Skeletal muscle satellite cell (primary cell): ENCODE data around the gene RFT1.

Source experiments
- H3K27me3 ChIP-seq: 2 replicates; pipeline ENCODE4 v1.7.0; 2013; ENCODE audit warnings: low read length; ENCODE audit not compliant: control insufficient read depth, insufficient read depth
- H3K36me3 ChIP-seq: 2 replicates; pipeline ENCODE4 v1.7.0; 2013; ENCODE audit warnings: mild to moderate bottlenecking, control low read depth, low read length; ENCODE audit not compliant: insufficient read depth
- H3K4me1 ChIP-seq: 2 replicates; pipeline ENCODE4 v1.7.0; 2013; ENCODE audit warnings: low read length; ENCODE audit not compliant: control insufficient read depth, insufficient read depth
- H3K4me2 ChIP-seq: 2 replicates; pipeline ENCODE4 v1.7.0; 2013; ENCODE audit warnings: mild to moderate bottlenecking, low read length
- H3K4me3 ChIP-seq: 2 replicates; pipeline ENCODE4 v1.7.0; 2013; ENCODE audit warnings: low read length
- H3K9ac ChIP-seq: 2 replicates; pipeline ENCODE4 v1.7.0; 2013; ENCODE audit warnings: mild to moderate bottlenecking, low read depth, low read length, moderate library complexity
- H3K9me3 ChIP-seq: replicated peaks from 2 replicates; pipeline ENCODE4 v1.7.0; 2013; ENCODE audit warnings: mild to moderate bottlenecking, control low read depth, low read length

Gene RFT1

GRCh38 chr3:53146319-53146891 is 16.2 kb upstream of the RFT1 start:
- Histone ChIP-seq H3K4me3 (no peak overlapping the region), H3K4me2 (no peak overlapping the region), H3K4me1 (peaks cover 13% of the 10 kb centered on the region), H3K9me3 (no peaks in the 10 kb centered on the region), H3K9ac (no peak overlapping the region), H3K36me3 (no peaks in the 10 kb centered on the region), H3K27me3 (no peaks in the 10 kb centered on the region)

- Histone ChIP-seq H3K36me3 (no peaks in the 10 kb centered on the region), H3K4me1 (peaks cover 17% of the 10 kb centered on the region), H3K9me3 (no peaks in the 10 kb centered on the region), H3K27me3 (no peaks in the 10 kb centered on the region), H3K4me3 (no peak overlapping the region), H3K4me2 (no peak overlapping the region), H3K9ac (no peak overlapping the region)
Measured at GRCh38 chr3:53145713-53146080, 15.5 kb upstream of the RFT1 start.

- Histone ChIP-seq H3K4me3 (no peak overlapping the region), H3K4me1 (peaks cover 15% of the 10 kb centered on the region), H3K9me3 (no peaks in the 10 kb centered on the region), H3K4me2 (no peak overlapping the region), H3K9ac (no peak overlapping the region), H3K36me3 (no peaks in the 10 kb centered on the region), H3K27me3 (no peaks in the 10 kb centered on the region)
Measured at GRCh38 chr3:53144862-53145712, 14.9 kb upstream of the RFT1 start.

- H3K4me3 ChIP-seq: no peak overlapping the region
- H3K4me1 ChIP-seq: peaks cover 11% of the 10 kb centered on the region
- no peak overlapping the region for H3K4me2 ChIP-seq
- H3K9ac ChIP-seq: no peak overlapping the region
- H3K9me3 ChIP-seq: no peaks in the 10 kb centered on the region
- H3K36me3 ChIP-seq: no peaks in the 10 kb centered on the region
- H3K27me3 ChIP-seq: no peaks in the 10 kb centered on the region
Measured at GRCh38 chr3:53144446-53144845, 14.2 kb upstream of the RFT1 start.

- Histone ChIP-seq H3K4me1 (peaks cover 11% of the 10 kb centered on the region), H3K27me3 (no peaks in the 10 kb centered on the region), H3K36me3 (no peaks in the 10 kb centered on the region), H3K4me2 (no peak overlapping the region), H3K9me3 (no peaks in the 10 kb centered on the region), H3K9ac (no peak overlapping the region), H3K4me3 (no peak overlapping the region)
Measured at GRCh38 chr3:53142986-53143385, 12.8 kb upstream of the RFT1 start.

- Histone ChIP-seq H3K9me3 (no peaks in the 10 kb centered on the region), H3K9ac (no peak overlapping the region), H3K4me3 (no peak overlapping the region), H3K4me2 (no peak overlapping the region), H3K27me3 (no peaks in the 10 kb centered on the region), H3K4me1 (peaks cover 11% of the 10 kb centered on the region), H3K36me3 (no peaks in the 10 kb centered on the region)
Measured at GRCh38 chr3:53140847-53141845, 10.9 kb upstream of the RFT1 start.

DNA sequence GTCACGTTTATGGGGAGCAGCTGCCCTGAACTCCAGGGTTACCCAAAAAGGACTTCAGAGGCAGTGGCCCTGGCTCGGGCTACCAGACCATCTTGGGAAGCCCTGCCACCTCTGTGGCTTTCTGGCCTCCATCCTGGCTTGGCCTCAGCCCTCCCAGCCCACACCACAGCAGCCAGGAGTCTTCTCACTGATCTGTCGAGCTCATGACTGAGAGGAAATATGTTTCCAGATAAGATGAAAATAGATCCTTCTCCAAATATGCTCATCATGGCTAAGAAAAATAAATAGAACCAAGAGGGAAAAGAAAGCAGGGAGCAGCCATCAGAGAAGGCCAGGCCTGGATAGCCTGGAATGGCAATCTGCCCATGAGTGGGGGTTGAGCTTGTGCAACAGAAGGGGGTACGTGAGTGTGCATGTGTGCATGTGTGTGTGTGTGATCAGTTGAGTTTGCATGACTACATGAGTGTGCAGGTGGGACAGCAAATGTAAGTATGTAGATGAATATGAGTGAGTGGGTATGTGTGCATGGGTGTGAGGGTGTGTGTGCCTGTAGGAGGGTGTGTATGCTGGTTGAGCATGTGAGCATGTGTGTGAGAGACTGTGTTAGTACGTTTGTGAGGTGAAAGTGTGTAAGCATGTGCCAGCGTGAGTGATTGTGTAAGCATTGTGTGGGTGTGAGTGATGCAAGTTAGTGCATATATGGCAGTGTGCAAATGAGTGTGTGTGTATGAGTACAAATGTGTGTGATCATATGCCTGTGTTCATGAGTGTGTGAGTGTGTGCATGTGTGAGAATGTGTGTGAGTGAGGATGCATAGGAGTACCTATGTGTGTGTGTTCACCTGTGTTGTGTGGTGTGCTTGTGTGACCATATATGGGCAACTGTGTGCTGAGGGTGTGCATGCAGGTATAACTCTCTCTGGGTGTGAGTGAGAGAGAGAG is 9.9 kb upstream of the RFT1 start:
- no peak overlapping the region for H3K4me2 ChIP-seq
- no peak overlapping the region for H3K4me3 ChIP-seq
- no peaks in the 10 kb centered on the region for H3K27me3 ChIP-seq
- no peaks in the 10 kb centered on the region for H3K9me3 ChIP-seq
- H3K4me1 ChIP-seq: peaks cover 11% of the 10 kb centered on the region
- H3K9ac ChIP-seq: no peak overlapping the region
- no peaks in the 10 kb centered on the region for H3K36me3 ChIP-seq

DNA sequence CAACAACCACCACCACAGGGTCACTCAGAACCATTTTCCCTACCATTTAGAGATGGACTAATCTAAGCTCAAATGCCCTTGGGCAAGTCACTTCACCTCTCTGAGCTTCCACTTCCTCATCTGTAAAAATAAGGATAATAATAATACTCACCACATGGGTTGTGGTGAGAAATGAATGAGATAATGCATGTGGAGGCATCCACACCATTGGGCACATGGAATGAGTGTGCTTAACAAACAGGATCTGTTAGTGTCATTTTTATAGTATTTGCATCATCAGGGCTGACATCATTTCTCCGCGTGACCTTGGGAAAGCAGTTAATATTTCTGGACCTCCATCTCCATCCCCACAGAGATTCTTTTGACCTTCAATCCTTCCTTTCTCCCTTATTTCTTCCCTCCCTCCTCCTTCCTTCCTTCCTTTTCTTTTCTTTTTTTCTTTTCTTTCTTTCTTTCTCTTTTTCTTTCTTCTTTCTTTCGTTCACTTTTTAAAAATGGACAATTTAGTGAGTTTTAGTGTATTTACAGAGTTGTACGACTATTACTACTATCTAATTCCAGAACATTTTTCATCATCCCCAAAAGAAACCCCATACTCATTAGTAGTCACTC is 7.7 kb upstream of the RFT1 start:
- Histone ChIP-seq H3K4me1 (peaks cover 11% of the 10 kb centered on the region), H3K4me3 (no peak overlapping the region), H3K9me3 (no peaks in the 10 kb centered on the region), H3K4me2 (no peak overlapping the region), H3K36me3 (no peaks in the 10 kb centered on the region), H3K9ac (no peak overlapping the region), H3K27me3 (no peaks in the 10 kb centered on the region)

- no peak overlapping the region for H3K4me3 ChIP-seq
Measured at GRCh38 chr3:53137221-53137620, 7.0 kb upstream of the RFT1 start.

DNA sequence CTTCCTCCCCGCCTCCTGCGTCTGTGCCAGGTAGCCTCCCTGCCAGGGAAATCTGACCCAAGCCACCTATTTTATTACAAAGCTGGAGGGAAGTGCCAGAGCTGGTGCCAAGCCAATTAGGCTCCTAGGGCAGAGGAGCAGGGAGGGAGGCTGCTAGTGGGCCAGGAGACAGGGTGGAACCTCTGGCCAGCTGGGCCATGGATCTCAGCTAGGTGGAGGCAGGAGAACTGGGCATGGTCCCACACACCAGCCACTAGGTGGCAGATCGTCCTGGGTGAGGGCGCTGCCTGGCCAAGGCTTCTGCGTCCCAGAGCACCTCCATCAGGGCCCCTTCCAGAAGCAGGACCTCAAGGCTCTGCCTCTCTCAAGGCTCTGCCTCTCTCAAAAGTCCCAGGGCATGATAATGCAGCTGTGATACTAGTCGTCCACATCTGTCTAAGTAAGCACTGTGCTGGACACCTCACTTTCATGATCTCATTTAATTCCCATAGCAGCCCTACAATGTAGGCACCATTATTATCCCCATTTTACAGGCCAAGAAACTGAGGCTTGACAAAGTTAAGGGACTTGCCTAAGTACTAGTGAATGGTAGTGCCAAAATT is 4.5 kb upstream of the RFT1 start:
- Histone ChIP-seq H3K4me1 (peaks cover 7% of the 10 kb centered on the region), H3K36me3 (no peaks in the 10 kb centered on the region), H3K4me3 (no peak overlapping the region), H3K4me2 (no peak overlapping the region), H3K9ac (no peak overlapping the region), H3K27me3 (no peaks in the 10 kb centered on the region), H3K9me3 (no peaks in the 10 kb centered on the region)

More at GRCh38 chr3:53137221-53137620, 7.0 kb upstream of the RFT1 start:
- Histone ChIP-seq H3K9ac (no peak overlapping the region), H3K4me2 (no peak overlapping the region), H3K36me3 (no peaks in the 10 kb centered on the region), H3K4me1 (peaks cover 11% of the 10 kb centered on the region), H3K9me3 (no peaks in the 10 kb centered on the region), H3K27me3 (no peaks in the 10 kb centered on the region)
